ENCODE results near the gene NRXN3. TPM values are rescaled to one million over a fixed set of nuclear protein-coding genes. Genes with fewer than 3 reads are reported as not detected.

Gene NRXN3
- total and polyA plus RNA-seq, 2 donors (not counting 1 experiment from before 2014, with no cell fraction given), result not detected

- no CpG with 5 or more reads among the region's 1 CpG for WGBS (ENCODE audit: insufficient coverage)
- no peaks in the 10 kb centered on the region for H3K36me3 ChIP-seq (replicated peaks in 1 of 2; ENCODE audit: control extremely low read depth in 1 of 2, control insufficient read depth in 1 of 2, extremely low read depth in 1 of 2, insufficient read depth in 2 of 2, low read length in 1 of 2)
- Mint-ChIP-seq H3K27ac (no peak overlapping the region), H3K4me1 (no peaks in the 10 kb centered on the region), H3K9me3 (ENCODE audit: insufficient read depth) (no peaks in the 10 kb centered on the region), H3K27me3 (peaks cover 3% of the 10 kb centered on the region), H3K4me3 (no peak overlapping the region)
- no peak overlapping the region for H3K4me2 ChIP-seq (replicated peaks; ENCODE audit: low read depth, low read length, poor library complexity, severe bottlenecking)
- ATAC-seq (ENCODE audit: low read depth) (no peak), DNase-seq (no peak)
- H3K9ac ChIP-seq (ENCODE audit: low read length), result no peak overlapping the region
- H3K4me3 ChIP-seq (ENCODE audit: control extremely low read depth in 1 of 5, extremely low read depth in 1 of 5, insufficient read depth in 1 of 5, low read depth in 2 of 5, low read length in 4 of 5), result no peak overlapping the region
- no peak overlapping the region for H3K27ac ChIP-seq (ENCODE audit: low read length in 2 of 2)
- no peaks in the 10 kb centered on the region for H3K27me3 ChIP-seq (replicated peaks in 1 of 4; ENCODE audit: control extremely low read depth in 1 of 4, control insufficient read depth in 3 of 4, insufficient read depth in 4 of 4, low read length in 3 of 4)
- POLR2A ChIA-PET, result no interaction called here
- CTCF ChIA-PET, result no interaction called here
- H2AFZ ChIP-seq (ENCODE audit: insufficient read depth, low read depth, low read length, poor library complexity, severe bottlenecking), result no peak overlapping the region
- TF ChIP-seq EZH2 (IDR thresholded peaks at IDR 0.05; ENCODE audit: borderline replicate concordance, insufficient read depth, low read depth, low read length, poor library complexity, severe bottlenecking) (no peak), CTCF (IDR thresholded peaks at IDR 0.05) (no peak)
- intact Hi-C loops (cut with micrococcal nuclease), result no loop called here
- H4K20me1 ChIP-seq (ENCODE audit: control insufficient read depth, insufficient read depth, low read length, poor library complexity, severe bottlenecking), result no peaks in the 10 kb centered on the region
- H3K79me2 ChIP-seq (ENCODE audit: control insufficient read depth, insufficient read depth, low read length), result no peaks in the 10 kb centered on the region
- H3K4me1 ChIP-seq (ENCODE audit: control insufficient read depth in 2 of 2, insufficient read depth in 2 of 2, low read length in 2 of 2), result no peaks in the 10 kb centered on the region
- H3K9me3 ChIP-seq (ENCODE audit: control extremely low read depth in 1 of 3, control insufficient read depth in 2 of 3, insufficient read depth in 1 of 3, low read length in 2 of 3), result no peaks in the 10 kb centered on the region
Observed at GRCh38 chr14:78688503-78688902, 518.3 kb downstream of the NRXN3 start.

- no peak overlapping the region for H3K27ac ChIP-seq (ENCODE audit: low read length in 2 of 2)
- no peak overlapping the region for H3K4me2 ChIP-seq (replicated peaks; ENCODE audit: low read depth, low read length, poor library complexity, severe bottlenecking)
- no peaks in the 10 kb centered on the region for H3K36me3 ChIP-seq (replicated peaks in 1 of 2; ENCODE audit: control extremely low read depth in 1 of 2, control insufficient read depth in 1 of 2, extremely low read depth in 1 of 2, insufficient read depth in 2 of 2, low read length in 1 of 2)
- no peaks in the 10 kb centered on the region for H3K79me2 ChIP-seq (ENCODE audit: control insufficient read depth, insufficient read depth, low read length)
- H3K4me1 ChIP-seq (ENCODE audit: control insufficient read depth in 2 of 2, insufficient read depth in 2 of 2, low read length in 2 of 2), result no peaks in the 10 kb centered on the region
- POLR2A ChIA-PET, result no interaction called here
- peaks cover 3% of the 10 kb centered on the region for H3K27me3 Mint-ChIP-seq
- no peak overlapping the region for H3K4me3 ChIP-seq (ENCODE audit: control extremely low read depth in 1 of 5, extremely low read depth in 1 of 5, insufficient read depth in 1 of 5, low read depth in 2 of 5, low read length in 4 of 5)
- CTCF ChIA-PET, result no interaction called here
- H3K9ac ChIP-seq (ENCODE audit: low read length), result no peak overlapping the region
- WGBS (ENCODE audit: insufficient coverage), result 74% methylated on average over 2 of the region's 2 CpGs
- H3K27ac Mint-ChIP-seq, result no peak overlapping the region
- H3K9me3 Mint-ChIP-seq (ENCODE audit: insufficient read depth), result no peaks in the 10 kb centered on the region
- DNase-seq (no peak), ATAC-seq (ENCODE audit: low read depth) (no peak)
- H3K4me1 Mint-ChIP-seq, result no peaks in the 10 kb centered on the region
- intact Hi-C loops (cut with micrococcal nuclease), result no loop called here
- no peak overlapping the region for H2AFZ ChIP-seq (ENCODE audit: insufficient read depth, low read depth, low read length, poor library complexity, severe bottlenecking)
- no peak overlapping the region for H3K4me3 Mint-ChIP-seq
- no peaks in the 10 kb centered on the region for H4K20me1 ChIP-seq (ENCODE audit: control insufficient read depth, insufficient read depth, low read length, poor library complexity, severe bottlenecking)
- H3K9me3 ChIP-seq (ENCODE audit: control extremely low read depth in 1 of 3, control insufficient read depth in 2 of 3, insufficient read depth in 1 of 3, low read length in 2 of 3), result no peaks in the 10 kb centered on the region
- no peak for TF ChIP-seq CTCF (IDR thresholded peaks at IDR 0.05)
- no peak for TF ChIP-seq EZH2 (IDR thresholded peaks at IDR 0.05; ENCODE audit: borderline replicate concordance, insufficient read depth, low read depth, low read length, poor library complexity, severe bottlenecking)
- H3K27me3 ChIP-seq (replicated peaks in 1 of 4; ENCODE audit: control extremely low read depth in 1 of 4, control insufficient read depth in 3 of 4, insufficient read depth in 4 of 4, low read length in 3 of 4), result no peaks in the 10 kb centered on the region
Observed at GRCh38 chr14:78690836-78691235, 520.7 kb downstream of the NRXN3 start.
